GM19351 (cell line): ENCODE data around the gene NFIC.
"Not testable (repeated sequence)": the region's sequence is repeated elsewhere in the genome, so short reads cannot be mapped to it uniquely, and the experiment has no call there.

Experiments
- ATAC-seq: cut with Tn5 transposase; IDR thresholded peaks from one replicate; pipeline ENCODE4 v1.9.1; 2021; ENCODE audit warnings: mild to moderate bottlenecking, moderate library complexity; ENCODE audit not compliant: unreplicated experiment

Gene NFIC

DNA sequence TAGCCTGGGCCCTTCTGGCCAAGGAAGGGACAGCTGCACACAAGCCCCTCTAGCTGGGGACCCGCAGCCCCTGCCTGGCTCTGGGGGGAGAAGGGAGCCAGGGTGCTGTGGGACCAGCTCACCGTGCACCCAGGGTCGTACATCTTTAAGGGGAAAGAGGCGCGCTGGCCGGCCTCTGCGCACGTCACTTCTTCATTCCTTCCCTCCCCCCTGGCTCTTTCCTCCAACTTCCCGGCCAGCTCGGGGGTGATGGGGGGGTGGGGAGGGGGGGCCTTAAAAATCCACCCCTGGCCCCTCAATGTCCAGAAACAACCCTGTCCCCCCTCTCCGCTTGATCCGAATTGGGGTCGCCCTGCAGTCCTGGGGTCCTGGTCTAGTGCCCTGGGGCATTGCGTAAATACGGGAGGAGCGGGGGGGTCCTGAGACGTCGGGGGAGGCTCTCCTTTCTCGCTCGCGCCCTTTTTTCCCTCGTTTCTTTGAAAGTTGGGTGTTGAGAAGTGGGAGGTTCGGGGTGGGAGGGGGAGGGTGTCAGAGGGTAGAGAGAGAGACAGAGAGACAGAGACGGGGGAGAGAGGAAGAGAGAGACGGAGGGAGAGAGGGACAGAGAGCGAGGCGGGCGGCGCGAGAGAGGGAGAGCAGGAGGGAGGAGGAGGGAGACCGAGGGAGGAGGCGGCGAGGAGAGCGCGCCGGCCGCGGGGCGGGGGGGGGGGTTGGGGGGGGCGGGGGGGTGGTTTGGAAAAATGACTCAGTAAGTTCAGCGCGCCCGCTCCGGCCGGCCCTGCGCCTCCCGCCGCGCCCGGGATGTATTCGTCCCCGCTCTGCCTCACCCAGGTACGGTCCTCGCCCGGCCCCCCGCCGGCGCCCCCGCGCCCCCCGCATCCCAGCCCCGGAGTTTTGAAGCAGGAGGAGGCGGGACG lies at the start of gene NFIC:
Gene NFIC (plus strand): TSS at position 748 of the 917 bp plus-strand sequence. CDS start 54 bp downstream, at position 802.
- ATAC-seq, result no peak

DNA sequence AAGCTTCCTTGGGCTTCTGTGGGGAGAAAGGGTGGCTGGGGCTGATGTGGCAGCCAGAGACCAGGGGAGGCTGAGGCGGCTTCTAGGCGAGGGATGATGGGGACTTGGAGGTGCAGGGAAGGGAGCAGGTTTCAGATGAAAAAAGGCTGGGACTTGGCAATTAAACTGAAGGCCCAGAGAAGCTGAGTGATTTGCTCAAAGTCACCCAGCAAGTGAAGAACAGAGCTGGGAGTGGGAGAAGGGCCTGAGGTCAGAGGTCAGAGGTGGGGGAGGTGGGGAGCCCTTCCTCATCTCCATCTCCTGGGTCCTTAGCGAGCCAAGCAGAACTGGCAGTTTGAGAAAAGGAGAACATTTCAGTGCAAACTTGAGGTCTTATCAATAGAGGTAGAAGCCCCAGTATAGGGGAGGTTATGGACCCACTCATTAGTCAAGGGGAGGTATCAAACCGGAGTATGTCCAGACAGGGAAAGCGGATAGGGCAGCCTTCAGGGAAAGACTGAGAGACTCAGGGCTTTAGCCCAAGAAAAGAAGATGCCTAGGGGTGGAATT lies 49.6 kb upstream of the NFIC start:
- no peak for ATAC-seq

DNA sequence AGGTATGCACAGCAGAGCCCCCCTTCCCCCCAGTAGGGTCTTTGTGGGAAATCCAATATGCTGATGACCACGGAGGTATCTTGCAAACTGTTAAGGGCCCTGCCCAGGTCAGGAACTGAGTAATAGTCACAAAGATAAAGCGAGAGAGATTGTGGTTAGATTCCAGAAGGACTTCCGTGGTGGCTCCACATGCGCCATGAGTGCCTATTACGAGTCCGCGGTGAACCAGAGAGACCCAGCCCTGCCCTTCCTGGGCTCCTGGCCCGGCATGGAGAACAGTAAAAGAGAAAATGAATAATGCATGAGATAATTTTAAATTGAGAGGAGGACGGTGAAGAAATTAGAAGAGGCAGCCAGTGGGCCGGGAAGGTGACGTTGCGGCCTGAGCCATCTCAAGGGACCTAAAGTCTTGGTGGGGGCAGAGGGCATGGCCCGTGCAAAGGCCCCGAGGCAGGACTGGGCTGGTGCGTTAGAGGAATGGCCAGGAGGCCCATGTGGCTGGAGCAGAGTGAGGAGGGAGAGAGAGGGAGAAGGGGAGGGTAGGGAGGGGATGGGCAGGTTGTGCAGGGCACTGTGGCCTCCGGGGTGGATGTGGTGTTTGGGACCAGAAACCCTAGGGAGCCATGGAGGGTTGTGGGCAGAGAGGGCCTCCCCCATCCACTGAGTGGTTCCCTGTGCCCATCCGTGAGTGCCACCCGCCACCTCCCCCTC lies 46.6 kb upstream of the NFIC start:
- no peak for ATAC-seq

DNA sequence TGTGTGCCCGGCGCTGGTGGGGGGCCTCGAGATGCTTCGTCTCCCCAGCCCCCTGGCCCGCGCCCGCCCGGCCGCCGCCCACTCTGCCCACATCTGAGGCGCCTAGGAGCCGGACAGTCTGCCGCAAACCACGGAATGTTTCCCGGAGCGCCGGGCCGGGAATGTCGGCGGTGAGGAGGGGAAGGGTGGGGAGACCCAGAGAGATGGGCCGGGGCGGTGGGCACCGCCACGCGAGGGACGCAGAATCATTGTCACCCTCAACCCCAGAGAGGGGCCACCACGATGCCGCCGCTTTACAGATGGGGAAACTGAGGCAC lies 46.1 kb upstream of the NFIC start:
- ATAC-seq, result no peak

DNA sequence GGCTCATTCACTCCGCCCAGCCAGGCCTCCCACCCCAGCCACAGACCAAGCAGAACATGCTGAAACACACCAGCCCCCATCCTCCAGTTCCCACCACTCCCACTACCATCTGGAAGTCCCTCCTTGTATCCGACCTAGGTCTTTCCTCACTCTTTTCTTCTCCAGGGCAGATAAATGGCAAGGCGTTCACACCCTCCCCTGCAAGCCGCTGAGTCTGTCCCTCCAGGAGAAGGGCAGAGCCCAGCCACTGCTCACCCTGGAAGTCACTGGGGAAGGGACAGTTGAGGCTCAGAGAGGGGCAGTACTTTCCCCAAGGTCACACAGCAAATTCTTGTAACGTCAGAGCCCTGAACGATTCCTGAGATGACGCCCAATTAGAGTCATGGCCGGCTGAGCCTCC lies 45.5 kb upstream of the NFIC start:
- ATAC-seq, result no peak

DNA sequence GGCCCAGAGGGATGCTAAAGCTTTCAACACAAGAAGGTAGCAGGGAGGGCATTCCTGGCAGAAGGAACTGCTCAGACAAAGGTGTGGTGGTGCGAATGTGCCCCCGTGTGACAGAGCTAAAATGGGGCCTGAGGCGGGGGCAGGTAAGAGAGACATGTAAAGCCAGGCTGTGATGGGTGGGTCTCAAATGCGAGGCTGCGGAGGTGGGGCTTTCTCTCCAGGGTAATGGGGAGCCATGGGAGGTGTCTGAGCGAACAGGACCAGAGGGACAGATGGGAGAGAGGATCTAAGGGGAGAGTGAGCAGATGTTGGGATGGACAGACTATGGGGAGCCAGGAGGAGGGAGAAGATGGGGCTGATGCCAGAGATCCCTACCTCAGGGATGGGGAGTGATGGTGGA lies 44.7 kb upstream of the NFIC start:
- no peak for ATAC-seq

DNA sequence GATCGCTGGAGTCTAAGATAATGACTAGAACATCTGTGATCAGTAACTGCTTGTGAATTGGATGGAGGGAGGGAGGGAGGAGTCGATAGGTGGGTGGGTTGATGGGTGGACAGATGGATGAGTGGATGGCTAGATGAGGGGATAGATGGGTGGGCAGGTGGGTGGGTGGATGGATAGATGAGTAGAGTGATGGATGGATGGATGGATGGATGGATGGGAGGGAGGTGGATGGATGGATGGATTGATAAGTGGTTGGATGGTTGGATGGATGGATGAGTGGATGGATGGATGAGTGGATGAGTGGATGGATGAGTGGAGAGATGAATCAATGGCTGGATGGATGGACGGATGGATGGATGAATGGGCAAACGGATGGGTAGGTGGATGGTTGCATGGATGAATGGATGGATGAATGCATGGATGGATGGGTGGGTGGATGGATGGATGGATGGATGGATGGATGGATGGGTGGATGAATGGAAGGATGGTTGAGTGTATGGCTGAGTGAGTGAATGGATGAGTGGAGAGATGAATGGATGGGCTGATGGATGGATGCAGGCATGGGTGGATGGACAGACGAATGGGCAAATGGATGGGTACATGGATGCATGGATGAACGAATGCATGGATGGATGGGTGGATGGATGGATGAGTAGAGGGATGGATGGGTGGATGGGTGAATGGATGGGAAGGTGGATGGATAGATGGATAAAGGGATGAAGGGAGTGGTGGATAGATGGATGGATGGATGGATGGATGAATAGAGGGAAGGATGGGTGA lies 44.0 kb upstream of the NFIC start:
- no peak for ATAC-seq

DNA sequence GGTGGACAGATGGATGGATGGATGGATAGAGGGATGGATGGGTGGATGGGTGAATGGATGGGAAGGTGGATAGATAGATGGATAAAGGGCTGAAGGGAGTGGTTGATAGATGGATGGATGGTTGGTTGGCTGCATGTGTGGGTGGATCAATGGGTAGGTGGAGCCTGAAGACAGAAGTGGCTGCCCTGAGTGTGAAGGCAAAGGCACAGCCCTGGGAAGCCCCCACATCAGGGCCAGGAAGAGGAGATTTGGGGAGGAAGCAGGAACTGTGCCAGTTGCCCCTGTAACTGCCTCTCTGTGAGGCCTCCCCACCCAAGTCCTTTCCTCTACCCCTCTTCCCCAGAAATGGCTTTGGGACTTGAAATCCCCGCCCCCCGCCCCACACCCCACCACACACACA lies 43.4 kb upstream of the NFIC start:
- no peak for ATAC-seq

DNA sequence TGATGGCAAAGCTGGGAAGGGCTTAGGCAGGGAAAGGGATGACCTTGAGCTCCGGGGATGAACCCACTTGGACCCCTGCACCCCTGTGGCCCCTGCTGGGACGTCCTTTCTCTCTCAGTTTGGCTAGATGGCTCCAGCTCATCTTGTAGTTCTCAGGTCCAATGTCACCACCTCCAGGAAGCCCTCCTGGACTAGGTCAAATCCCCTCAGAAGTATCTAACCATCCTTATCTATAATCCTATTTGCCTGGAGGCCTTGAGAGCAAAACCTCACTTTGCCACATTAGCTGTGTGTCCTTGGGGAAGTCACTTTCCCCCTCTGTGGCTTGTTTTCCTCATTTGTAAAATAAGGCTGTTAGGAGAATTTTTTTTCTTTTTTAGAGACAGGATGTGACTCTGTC lies 42.7 kb upstream of the NFIC start:
- no peak for ATAC-seq

DNA sequence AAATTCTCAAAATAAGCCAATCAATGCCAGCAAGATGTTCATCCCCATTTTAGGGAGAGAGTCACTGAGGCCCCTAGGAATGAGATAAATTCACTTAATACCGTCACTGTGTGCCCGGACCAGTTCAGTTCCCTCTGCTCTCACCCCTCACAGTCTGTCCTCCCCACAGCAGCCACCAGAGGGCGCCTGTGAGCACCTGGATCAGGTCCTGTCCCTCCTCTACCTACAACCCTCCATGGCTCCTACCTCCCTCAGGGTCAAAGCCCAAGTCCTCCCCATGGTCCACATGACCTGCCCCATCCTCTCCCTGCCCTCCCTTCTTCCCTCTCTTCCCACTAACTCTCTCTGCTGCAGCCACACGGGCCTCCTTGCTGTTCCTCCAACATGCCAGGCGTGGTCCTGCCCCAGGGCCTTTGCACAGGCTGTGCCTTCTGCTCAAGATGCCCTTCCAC lies 42.0 kb upstream of the NFIC start:
- ATAC-seq, result no peak

DNA sequence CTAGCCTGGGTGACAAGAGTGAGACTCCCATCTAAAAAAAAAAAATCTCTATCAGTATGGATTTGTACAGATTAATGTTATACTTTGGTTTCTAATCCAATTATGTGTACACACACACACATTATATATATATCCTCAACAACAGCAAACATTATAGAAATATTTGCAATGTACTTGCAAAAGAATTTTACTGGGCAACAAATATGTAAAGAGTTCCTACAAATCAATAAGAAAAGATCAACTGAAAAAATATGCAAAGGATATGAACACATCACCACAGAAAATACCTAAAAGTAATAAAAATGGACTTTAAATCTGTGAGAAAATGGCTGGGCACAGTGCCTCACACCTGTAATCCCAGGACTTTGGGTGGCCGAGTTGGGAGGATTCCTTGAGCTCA lies 40.9 kb upstream of the NFIC start:
- no peak for ATAC-seq

DNA sequence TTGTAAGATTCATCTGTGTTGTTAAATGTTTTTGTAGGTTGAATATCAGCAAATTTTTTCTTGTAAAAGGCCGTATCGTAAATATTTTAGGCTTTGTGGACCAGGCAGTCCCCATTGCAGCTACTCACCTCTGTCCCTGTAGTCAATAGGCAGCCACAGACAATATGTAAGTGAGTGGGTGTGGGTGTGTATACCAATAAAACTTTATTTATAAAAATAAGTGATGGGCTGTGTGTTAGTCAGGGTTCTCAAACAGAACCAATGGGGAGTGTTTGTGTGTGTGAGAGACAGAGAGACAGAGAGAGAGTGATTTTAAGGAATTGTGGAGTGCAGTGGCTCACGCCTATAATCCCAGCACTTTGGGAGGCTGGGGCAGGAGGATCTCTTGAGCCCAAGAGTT lies 37.6 kb upstream of the NFIC start:
- ATAC-seq, result no peak

DNA sequence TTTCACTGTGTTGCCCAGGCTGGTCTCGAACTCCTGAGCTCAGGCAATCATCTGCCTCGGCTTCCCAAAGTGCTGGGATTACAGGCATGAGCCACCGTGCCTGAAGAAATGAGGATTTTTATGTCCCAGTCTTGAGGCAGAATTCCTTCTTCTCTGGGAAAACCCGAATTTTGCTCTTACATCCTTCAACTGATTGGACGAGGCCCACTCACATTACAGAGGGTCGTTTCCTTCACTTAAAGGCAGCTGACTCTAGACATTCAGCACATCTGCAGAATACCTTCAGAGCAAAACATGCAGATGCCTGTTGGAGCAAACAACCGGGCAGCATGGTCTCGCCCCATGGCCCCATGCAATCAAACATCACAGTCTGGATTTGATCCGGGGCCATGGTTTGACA lies 36.3 kb upstream of the NFIC start:
- ATAC-seq, result no peak

DNA sequence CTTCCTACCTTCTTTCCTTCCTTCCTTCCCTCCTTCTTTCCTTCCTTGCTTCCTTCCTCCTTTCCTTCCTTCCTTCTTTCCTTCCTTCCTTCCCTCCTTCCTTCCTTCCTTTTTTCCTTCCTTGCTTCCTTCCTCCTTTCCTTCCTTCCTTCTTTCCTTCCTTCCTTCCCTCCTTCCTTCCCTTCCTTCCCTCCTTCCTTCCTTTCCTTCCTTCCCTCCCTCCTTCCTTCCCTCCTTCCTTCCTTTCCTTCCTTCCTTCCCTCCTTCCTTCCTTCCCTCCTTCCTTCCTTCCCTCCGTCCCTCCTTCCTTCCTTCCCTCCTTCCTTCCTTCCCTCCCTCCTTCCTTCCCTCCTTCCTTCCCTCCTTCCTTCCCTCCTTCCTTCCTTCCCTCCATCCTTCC lies 34.2 kb upstream of the NFIC start:
- not testable (repeated sequence) for ATAC-seq

DNA sequence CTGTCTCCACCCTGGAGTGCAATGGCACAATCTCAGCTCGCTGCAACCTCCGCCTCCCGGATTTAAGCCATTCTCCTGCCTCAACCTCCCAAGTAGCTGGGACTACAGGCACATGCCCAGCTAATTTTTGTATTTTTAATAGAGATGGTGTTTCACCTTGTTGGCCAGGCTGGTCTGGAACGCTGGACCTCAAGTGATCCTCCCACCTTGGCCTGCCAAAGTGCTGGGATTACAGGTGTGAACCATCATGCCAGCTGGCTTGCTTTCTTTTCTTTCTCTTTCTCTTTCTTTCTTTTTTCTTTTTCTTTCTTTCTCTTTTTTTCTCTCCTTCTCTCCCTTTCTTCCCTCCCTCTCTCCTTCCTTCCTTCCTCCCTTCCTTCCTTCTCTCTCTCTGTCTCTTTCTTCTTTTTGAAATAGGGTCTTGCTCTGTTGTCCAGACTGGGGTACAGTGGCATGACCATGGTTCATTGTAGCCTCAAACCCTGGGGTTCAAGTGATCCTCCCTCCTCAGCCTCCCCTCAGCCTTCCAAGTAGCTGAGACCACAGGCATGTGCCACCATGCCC lies 33.3 kb upstream of the NFIC start:
- ATAC-seq, result no peak

DNA sequence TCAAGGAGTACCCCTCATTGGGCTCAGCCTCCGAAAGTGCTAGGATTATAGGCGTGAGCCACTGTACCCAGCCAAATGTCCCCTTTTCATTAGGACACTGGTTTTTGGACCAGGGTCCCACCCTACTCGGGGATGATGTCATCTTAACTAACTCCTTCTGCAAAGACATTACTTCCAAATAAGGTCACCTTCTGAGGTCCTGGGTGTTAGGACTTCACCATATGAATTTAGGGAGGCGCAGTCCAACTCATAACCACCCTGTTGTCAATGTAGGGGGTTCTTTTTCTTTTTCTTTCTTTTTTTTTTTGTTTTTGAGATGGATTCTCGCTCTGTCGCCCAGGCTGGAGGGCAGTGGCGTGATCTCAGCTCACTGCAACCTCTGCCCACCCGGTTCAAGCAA lies 32.7 kb upstream of the NFIC start:
- no peak for ATAC-seq

DNA sequence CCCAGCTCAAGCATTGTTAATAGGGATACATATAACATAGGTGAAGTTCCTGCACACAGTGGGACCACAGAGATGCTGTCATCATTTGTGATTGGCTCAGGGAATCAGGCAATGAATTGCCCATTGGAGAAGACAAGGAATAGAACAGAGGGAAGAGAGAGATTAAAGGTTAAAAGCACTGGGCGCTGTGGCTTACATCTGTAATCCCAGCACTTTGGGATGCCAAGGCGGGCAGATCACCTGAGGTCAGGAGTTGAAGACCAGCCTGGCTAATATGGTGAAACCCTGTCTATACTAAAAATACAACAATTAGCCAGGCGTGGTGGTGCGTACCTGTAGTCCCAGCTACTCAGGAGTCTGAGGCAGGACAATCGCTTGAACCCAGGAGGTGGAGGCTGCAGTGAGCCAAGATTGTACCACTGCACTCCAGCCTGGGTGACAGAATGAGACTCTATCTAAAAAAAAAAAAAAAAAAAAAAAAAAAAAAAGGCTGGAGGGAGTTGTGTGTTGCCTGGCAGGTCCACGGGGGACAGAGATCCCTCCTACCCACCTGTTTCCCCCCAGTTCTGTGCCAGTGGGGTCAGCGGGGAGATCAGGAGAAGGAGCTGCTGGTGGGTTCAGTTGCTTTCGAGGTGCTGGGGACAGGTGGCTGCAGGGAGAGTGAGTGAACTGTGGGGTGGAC lies 31.5 kb upstream of the NFIC start:
- ATAC-seq, result not testable (repeated sequence)

DNA sequence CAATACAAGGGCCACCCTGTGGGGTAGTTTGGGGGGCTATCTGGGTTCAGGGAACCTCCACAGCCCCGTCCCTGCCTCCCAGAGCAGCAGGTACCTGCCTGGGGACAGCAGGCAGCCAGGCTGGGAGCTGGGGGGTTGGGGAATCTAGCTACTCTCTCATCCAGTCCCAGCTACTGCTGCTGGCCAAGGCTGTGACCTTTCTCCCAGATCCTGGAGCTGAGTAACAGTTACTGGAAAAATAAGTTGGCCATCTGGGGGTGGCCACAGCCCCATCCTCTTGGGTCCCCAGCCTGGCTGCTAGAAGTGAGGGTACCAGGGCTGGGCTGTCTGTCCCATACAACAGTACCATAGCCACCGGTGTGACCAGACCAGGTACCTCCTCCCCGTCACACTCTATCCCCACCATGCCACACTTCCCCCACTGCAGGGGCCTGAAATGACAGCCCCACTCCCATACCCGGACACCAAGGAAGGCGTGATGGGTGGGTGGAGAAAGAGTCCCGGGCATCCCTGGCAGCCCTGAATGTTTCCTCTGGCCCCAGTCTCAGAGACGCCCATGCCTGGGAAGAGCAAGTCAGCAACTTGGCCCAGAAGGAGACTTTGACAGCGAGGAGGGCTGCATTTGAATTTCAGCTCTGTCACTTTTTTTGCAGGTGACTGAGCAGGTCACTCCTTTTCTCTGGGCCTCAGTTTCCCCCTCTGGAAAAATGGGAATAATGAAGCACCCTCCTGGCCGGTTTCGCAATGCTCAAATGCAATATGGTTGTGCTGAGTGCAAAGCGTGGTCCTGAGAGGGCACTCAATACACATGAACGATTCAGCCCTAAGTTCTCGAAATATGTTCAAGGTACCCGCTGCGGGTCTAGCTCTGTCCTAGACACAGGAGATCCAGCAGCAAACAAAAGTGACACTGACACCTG lies 30.7 kb upstream of the NFIC start:
- no peak for ATAC-seq

DNA sequence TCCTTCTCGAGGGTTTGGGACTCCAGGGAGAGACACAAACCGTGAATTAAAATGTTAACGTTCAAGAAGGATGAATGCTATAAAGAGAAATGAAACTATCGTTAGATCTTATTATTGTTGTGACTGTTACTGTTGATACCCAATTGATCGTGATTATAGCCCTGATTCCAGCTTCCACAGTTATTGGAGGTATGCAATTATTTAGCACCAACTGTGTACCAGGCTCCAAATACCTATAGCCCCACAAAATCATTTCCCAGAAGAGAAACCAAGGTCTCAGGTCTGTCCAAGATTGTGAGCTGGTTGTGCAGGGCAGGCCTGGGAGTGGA lies 30.1 kb upstream of the NFIC start:
- ATAC-seq, result no peak
